OCI-LY3 (cell line): Measurements from ENCODE around the gene SLC27A5.

Experiments
- EZH2phosphoT487 ChIP-seq: fragments of 200-600 bp; shearing (Covaris generic); IDR thresholded peaks from 2 replicates; pipeline ENCODE4 v1.6.1; 2018; ENCODE audit warnings: antibody characterized with exemption, mixed run types, low read depth
- TF ChIP-seq, protein P1 (sequence below): fragments of 200-600, 300-600 bp; sonication (generic); IDR thresholded peaks from 2 replicates; pipeline ENCODE4 v1.5.1; 2014; ENCODE audit warnings: antibody characterized with exemption, low read length, low read depth

DNA sequence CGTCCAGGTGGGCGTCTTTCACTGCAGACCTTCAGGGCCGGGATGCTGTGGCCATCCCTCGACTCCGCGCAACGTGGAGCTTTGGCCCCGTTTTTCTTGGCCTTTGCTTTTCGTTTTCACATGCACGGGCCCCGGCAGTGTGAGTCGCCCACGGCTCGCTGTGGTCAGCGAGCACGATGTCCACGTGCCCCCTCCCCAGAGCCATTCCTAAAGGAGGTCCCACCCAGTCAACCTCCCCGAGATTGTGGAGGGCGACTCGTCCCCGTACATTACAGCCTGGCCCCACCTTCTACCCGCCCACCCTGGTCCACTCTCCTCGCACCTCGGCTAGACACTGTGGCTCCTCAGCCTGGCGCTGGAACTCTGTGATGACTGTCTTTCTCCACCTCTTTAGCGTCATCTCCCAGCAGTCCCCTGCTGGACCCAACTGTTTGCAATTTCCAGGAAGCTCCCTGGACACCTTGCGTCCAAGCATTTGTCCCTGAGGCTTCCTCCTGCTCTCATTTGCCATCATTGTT lies 35.2 kb downstream of the SLC27A5 start:
- TF ChIP-seq EZH2phosphoT487 = no peak
- TF ChIP-seq, protein P1, sequence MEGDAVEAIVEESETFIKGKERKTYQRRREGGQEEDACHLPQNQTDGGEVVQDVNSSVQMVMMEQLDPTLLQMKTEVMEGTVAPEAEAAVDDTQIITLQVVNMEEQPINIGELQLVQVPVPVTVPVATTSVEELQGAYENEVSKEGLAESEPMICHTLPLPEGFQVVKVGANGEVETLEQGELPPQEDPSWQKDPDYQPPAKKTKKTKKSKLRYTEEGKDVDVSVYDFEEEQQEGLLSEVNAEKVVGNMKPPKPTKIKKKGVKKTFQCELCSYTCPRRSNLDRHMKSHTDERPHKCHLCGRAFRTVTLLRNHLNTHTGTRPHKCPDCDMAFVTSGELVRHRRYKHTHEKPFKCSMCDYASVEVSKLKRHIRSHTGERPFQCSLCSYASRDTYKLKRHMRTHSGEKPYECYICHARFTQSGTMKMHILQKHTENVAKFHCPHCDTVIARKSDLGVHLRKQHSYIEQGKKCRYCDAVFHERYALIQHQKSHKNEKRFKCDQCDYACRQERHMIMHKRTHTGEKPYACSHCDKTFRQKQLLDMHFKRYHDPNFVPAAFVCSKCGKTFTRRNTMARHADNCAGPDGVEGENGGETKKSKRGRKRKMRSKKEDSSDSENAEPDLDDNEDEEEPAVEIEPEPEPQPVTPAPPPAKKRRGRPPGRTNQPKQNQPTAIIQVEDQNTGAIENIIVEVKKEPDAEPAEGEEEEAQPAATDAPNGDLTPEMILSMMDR = no peak
